NOMO-1 treated with DMSO at 0.1 percent for 48 hours (cell line): ENCODE results near the gene TRMT44.
A peak's percentile ranks its signal among the peaks of the same experiment; 100 is the strongest.
"Not testable (repeated sequence)": the region's sequence is repeated elsewhere in the genome, so short reads cannot be mapped to it uniquely, and the experiment has no call there.

Experiments
- DNase-seq: peaks from one replicate; lab custom pipeline; 2025; ENCODE audit not compliant: unreplicated experiment; lab: John Stamatoyannopoulos, UW

Gene TRMT44

GRCh38 chr4:8405516-8405875 lies 35.1 kb upstream of the TRMT44 start:
- no peak for DNase-seq

- not testable (repeated sequence) for DNase-seq
Observed at GRCh38 chr4:8406887-8407286, 33.7 kb upstream of the TRMT44 start.

GRCh38 chr4:8407316-8407715 lies 33.3 kb upstream of the TRMT44 start:
- no peak for DNase-seq

- no peak for DNase-seq
Observed at GRCh38 chr4:8407756-8408155, 32.8 kb upstream of the TRMT44 start.

- no peak for DNase-seq
Observed at GRCh38 chr4:8409264-8410065, 31.1 kb upstream of the TRMT44 start.

GRCh38 chr4:8410066-8410625 lies 30.4 kb upstream of the TRMT44 start:
- DNase-seq: no peak

GRCh38 chr4:8410641-8411271 lies 29.8 kb upstream of the TRMT44 start:
- DNase-seq: no peak

- no peak for DNase-seq
Observed at GRCh38 chr4:8411351-8412180, 29.0 kb upstream of the TRMT44 start.

- no peak for DNase-seq
Observed at GRCh38 chr4:8412288-8412687, 28.3 kb upstream of the TRMT44 start.

- DNase-seq: no peak
Observed at GRCh38 chr4:8414377-8414776, 26.2 kb upstream of the TRMT44 start.

- DNase-seq: no peak
Observed at GRCh38 chr4:8417071-8417614, 23.4 kb upstream of the TRMT44 start.

- DNase-seq: peak; percentile 54
Observed at GRCh38 chr4:8419222-8420041, 21.1 kb upstream of the TRMT44 start.

GRCh38 chr4:8420151-8420550 lies 20.4 kb upstream of the TRMT44 start:
- DNase-seq: not testable (repeated sequence)

GRCh38 chr4:8422327-8422726 lies 18.2 kb upstream of the TRMT44 start:
- DNase-seq: no peak

GRCh38 chr4:8422786-8423185 lies 17.8 kb upstream of the TRMT44 start:
- DNase-seq: no peak

GRCh38 chr4:8427262-8427661 lies 13.3 kb upstream of the TRMT44 start:
- no peak for DNase-seq

- peak; percentile 76 for DNase-seq
Observed at GRCh38 chr4:8427761-8428287, 12.8 kb upstream of the TRMT44 start.

GRCh38 chr4:8428288-8429097 lies 12.1 kb upstream of the TRMT44 start:
- peak; percentile 63 for DNase-seq

GRCh38 chr4:8431553-8431952 lies 9.0 kb upstream of the TRMT44 start:
- DNase-seq: no peak
